Measurements from ENCODE around the gene ZNF175.

GRCh38 chr19:51628153-51628939 is 57.3 kb downstream of the ZNF175 start:
- TF ChIP-seq CTCF (IDR thresholded peaks at IDR 0.05) (no peak), POLR2A (IDR thresholded peaks at IDR 0.05) (no peak)

Data from heart left ventricle (tissue), 13 donors.